WTC11 (cell line): ENCODE data around the gene SELENON. TPM values are rescaled to one million over a fixed set of nuclear protein-coding genes. Genes with fewer than 3 reads are reported as not detected.
A peak's percentile ranks its signal among the peaks of the same experiment; 100 is the strongest.

Source experiments
- ATAC-seq: fragments of 200-7000 bp; cut with Tn5 transposase; 2 replicates; pipeline ENCODE4 v1.10.0; 2021; ENCODE audit warnings: mild to moderate bottlenecking, moderate library complexity
- CTCF ChIA-PET: fragments of 300-600 bp; sonication (Branson Sonifier 250); formaldehyde crosslinking; loops from one replicate; lab custom pipeline; 2021; ENCODE audit warnings: antibody characterized with exemption; lab: Charles Lee
- POLR2A ChIA-PET: fragments of 350-600 bp; sonication (Branson Sonifier 250); formaldehyde crosslinking; loops from one replicate; lab custom pipeline; 2021; ENCODE audit warnings: antibody characterized with exemption; lab: Charles Lee
- DNase-seq: peaks from one replicate; pipeline ENCODE4 v3.0.0; 2021; ENCODE audit warnings: low spot score
- H3K27ac Mint-ChIP-seq: 2 replicates; pipeline ENCODE4 v1.8.0; 2021; ENCODE audit warnings: mixed read lengths
- H3K27me3 Mint-ChIP-seq: 2 replicates; pipeline ENCODE4 v1.8.0; 2021; ENCODE audit warnings: low read depth, mild to moderate bottlenecking, moderate library complexity, mixed read lengths
- H3K36me3 Mint-ChIP-seq: 2 replicates; pipeline ENCODE4 v1.8.0; 2021; ENCODE audit warnings: mixed read lengths
- H3K4me1 Mint-ChIP-seq: 2 replicates; pipeline ENCODE4 v1.8.0; 2022; ENCODE audit warnings: mixed read lengths
- H3K4me3 Mint-ChIP-seq: 2 replicates; pipeline ENCODE4 v1.8.0; 2021; ENCODE audit warnings: mild to moderate bottlenecking, moderate library complexity, mixed read lengths
- H3K9me3 Mint-ChIP-seq: 2 replicates; pipeline ENCODE4 v1.8.0; 2021; ENCODE audit warnings: mixed read lengths
- ARID4B ChIP-seq: sonication (generic); formaldehyde crosslinking; IDR thresholded peaks from 2 replicates; pipeline ENCODE4 v1.8.0; 2023; ENCODE audit warnings: missing genetic modification reagents, mild to moderate bottlenecking, borderline replicate concordance
- CDX4 ChIP-seq: fragments of 250-450 bp; sonication (Bioruptor Pico); IDR thresholded peaks from 2 replicates; pipeline ENCODE4 v1.9.0; 2021; ENCODE audit warnings: moderate library complexity, mild to moderate bottlenecking, inconsistent platforms, borderline replicate concordance
- ESRRA ChIP-seq: sonication (generic); formaldehyde crosslinking; IDR thresholded peaks from 2 replicates; pipeline ENCODE4 v1.8.1; 2022; ENCODE audit warnings: mild to moderate bottlenecking, missing genetic modification reagents, borderline replicate concordance
- IRF2 ChIP-seq: sonication (generic); formaldehyde crosslinking; IDR thresholded peaks from 2 replicates; pipeline ENCODE4 v1.8.0; 2022; ENCODE audit warnings: low read depth, missing genetic modification reagents, borderline replicate concordance
- JUN ChIP-seq: sonication (generic); formaldehyde crosslinking; IDR thresholded peaks from 2 replicates; pipeline ENCODE4 v1.8.0; 2023; ENCODE audit warnings: mild to moderate bottlenecking, missing genetic modification reagents
- NFE2L1 ChIP-seq: sonication (generic); formaldehyde crosslinking; IDR thresholded peaks from 2 replicates; pipeline ENCODE4 v1.8.1; 2023; ENCODE audit warnings: missing genetic modification reagents
- NFYB ChIP-seq: sonication (generic); formaldehyde crosslinking; conservative IDR thresholded peaks from 2 replicates; pipeline ENCODE4 v1.8.0; 2022; ENCODE audit warnings: low read depth, missing genetic modification reagents
- NR2C2 ChIP-seq: sonication (generic); formaldehyde crosslinking; IDR thresholded peaks from 2 replicates; pipeline ENCODE4 v1.8.0; 2022; ENCODE audit warnings: mild to moderate bottlenecking, missing genetic modification reagents
- OVOL2 ChIP-seq: fragments of 250-450 bp; sonication (Bioruptor Pico); IDR thresholded peaks from 2 replicates; pipeline ENCODE4 v1.9.0; 2021; ENCODE audit warnings: mild to moderate bottlenecking, borderline replicate concordance
- SMAD3 ChIP-seq: sonication (generic); formaldehyde crosslinking; IDR thresholded peaks from 2 replicates; pipeline ENCODE4 v1.8.0; 2022; ENCODE audit warnings: missing genetic modification reagents, mild to moderate bottlenecking, borderline replicate concordance
- SMAD4 ChIP-seq: sonication (generic); formaldehyde crosslinking; IDR thresholded peaks from 2 replicates; pipeline ENCODE4 v1.8.0; 2022; ENCODE audit warnings: mild to moderate bottlenecking, missing genetic modification reagents
- ZNF121 ChIP-seq: sonication (generic); formaldehyde crosslinking; IDR thresholded peaks from 2 replicates; pipeline ENCODE4 v1.8.0; 2023; ENCODE audit warnings: missing genetic modification reagents
- ZNF671 ChIP-seq: fragments of 250-450 bp; sonication (Bioruptor Pico); IDR thresholded peaks from 2 replicates; pipeline ENCODE4 v1.8.0; 2021; ENCODE audit warnings: mild to moderate bottlenecking
- total RNA-seq: library from RNA; stranded (reverse); gene quantifications from 3 replicates; pipeline ENCODE4 v1.2.3, GENCODE V29; 2021
- TF ChIP-seq, protein P1 (sequence below): sonication (generic); formaldehyde crosslinking; IDR thresholded peaks from 2 replicates; pipeline ENCODE4 v1.8.1; 2023; ENCODE audit warnings: mild to moderate bottlenecking, missing genetic modification reagents, moderate library complexity
- TF ChIP-seq, protein P2 (sequence below): sonication (generic); formaldehyde crosslinking; IDR thresholded peaks from 2 replicates; pipeline ENCODE4 v1.8.1; 2022; ENCODE audit warnings: mild to moderate bottlenecking, moderate library complexity, missing genetic modification reagents
- TF ChIP-seq, protein P3 (sequence below): sonication (generic); formaldehyde crosslinking; IDR thresholded peaks from 2 replicates; pipeline ENCODE4 v1.8.0; 2022; ENCODE audit warnings: mild to moderate bottlenecking, missing genetic modification reagents
- TF ChIP-seq, protein P4 (sequence below): fragments of 250-450 bp; sonication (Bioruptor Pico); IDR thresholded peaks from 2 replicates; pipeline ENCODE4 v1.8.0; 2021; ENCODE audit warnings: mild to moderate bottlenecking
- TF ChIP-seq, protein P5 (sequence below): sonication (generic); formaldehyde crosslinking; IDR thresholded peaks from 2 replicates; pipeline ENCODE4 v1.8.1; 2023; ENCODE audit warnings: mild to moderate bottlenecking, moderate library complexity, missing genetic modification reagents
- TF ChIP-seq, protein P6 (sequence below): sonication (generic); formaldehyde crosslinking; IDR thresholded peaks from 2 replicates; pipeline ENCODE4 v1.8.1; 2022; ENCODE audit warnings: low read depth, missing genetic modification reagents, borderline replicate concordance

Gene SELENON
- total RNA-seq, 1 experiment from 2014 or later = 80.2 TPM

GRCh38 chr1:25819491-25820246 lies 19.7 kb downstream of the SELENON start, which contains the start of gene MTFR1L (continued):
- peak; percentile 62; the same call in 1 of the 2 replicates for TF ChIP-seq SMAD3 (CRISPR knock-in tag)
- TF ChIP-seq, protein P1, sequence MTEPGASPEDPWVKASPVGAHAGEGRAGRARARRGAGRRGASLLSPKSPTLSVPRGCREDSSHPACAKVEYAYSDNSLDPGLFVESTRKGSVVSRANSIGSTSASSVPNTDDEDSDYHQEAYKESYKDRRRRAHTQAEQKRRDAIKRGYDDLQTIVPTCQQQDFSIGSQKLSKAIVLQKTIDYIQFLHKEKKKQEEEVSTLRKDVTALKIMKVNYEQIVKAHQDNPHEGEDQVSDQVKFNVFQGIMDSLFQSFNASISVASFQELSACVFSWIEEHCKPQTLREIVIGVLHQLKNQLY (CRISPR knock-in tag) = no peak
- TF ChIP-seq, protein P2, sequence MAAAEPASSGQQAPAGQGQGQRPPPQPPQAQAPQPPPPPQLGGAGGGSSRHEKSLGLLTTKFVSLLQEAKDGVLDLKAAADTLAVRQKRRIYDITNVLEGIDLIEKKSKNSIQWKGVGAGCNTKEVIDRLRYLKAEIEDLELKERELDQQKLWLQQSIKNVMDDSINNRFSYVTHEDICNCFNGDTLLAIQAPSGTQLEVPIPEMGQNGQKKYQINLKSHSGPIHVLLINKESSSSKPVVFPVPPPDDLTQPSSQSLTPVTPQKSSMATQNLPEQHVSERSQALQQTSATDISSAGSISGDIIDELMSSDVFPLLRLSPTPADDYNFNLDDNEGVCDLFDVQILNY (CRISPR knock-in tag) = peak; percentile 64
- peak; percentile 68 for TF ChIP-seq NR2C2
- TF ChIP-seq, protein P3, sequence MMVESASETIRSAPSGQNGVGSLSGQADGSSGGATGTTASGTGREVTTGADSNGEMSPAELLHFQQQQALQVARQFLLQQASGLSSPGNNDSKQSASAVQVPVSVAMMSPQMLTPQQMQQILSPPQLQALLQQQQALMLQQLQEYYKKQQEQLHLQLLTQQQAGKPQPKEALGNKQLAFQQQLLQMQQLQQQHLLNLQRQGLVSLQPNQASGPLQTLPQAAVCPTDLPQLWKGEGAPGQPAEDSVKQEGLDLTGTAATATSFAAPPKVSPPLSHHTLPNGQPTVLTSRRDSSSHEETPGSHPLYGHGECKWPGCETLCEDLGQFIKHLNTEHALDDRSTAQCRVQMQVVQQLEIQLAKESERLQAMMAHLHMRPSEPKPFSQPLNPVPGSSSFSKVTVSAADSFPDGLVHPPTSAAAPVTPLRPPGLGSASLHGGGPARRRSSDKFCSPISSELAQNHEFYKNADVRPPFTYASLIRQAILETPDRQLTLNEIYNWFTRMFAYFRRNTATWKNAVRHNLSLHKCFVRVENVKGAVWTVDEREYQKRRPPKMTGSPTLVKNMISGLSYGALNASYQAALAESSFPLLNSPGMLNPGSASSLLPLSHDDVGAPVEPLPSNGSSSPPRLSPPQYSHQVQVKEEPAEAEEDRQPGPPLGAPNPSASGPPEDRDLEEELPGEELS (CRISPR knock-in tag) = peak; percentile 75; the same call in 1 of the 2 replicates

- H3K27ac Mint-ChIP-seq = peak overlapping the region; percentile 53
- no peaks in the 10 kb centered on the region for H3K9me3 Mint-ChIP-seq
- ATAC-seq (peak; percentile 46), DNase-seq (peak; percentile 47)
- H3K4me3 Mint-ChIP-seq = peak overlapping the region; percentile 98
- H3K4me1 Mint-ChIP-seq = peaks cover 35% of the 10 kb centered on the region
- H3K27me3 Mint-ChIP-seq = peaks cover 10% of the 10 kb centered on the region
- ChIA-PET CTCF (interaction anchor here (0.9 to 5.5 kb wide), 15 partner anchors 10 to 370 kb away, joined by 3 to 26 read pairs (median 4); partner anchors contain the start of genes CATSPER4, CNKSR1 and PAFAH2), POLR2A (interaction anchor here (1.0 to 1.7 kb wide), 5 partner anchors 20 to 203 kb away, joined by 3 to 6 read pairs (median 3); partner anchors contain the start of genes PAQR7 and SELENON)
- 0 out of 2 replicates have a peak, but pooled peaks cover 1% of the 10 kb centered on the region for H3K36me3 Mint-ChIP-seq
- TF ChIP-seq, protein P4, sequence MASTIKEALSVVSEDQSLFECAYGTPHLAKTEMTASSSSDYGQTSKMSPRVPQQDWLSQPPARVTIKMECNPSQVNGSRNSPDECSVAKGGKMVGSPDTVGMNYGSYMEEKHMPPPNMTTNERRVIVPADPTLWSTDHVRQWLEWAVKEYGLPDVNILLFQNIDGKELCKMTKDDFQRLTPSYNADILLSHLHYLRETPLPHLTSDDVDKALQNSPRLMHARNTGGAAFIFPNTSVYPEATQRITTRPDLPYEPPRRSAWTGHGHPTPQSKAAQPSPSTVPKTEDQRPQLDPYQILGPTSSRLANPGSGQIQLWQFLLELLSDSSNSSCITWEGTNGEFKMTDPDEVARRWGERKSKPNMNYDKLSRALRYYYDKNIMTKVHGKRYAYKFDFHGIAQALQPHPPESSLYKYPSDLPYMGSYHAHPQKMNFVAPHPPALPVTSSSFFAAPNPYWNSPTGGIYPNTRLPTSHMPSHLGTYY (CRISPR knock-in tag) = no peak
- no peak for TF ChIP-seq NFYB
- TF ChIP-seq ZNF121 (CRISPR knock-in tag) = no peak
- TF ChIP-seq ESRRA (CRISPR knock-in tag) = 0 out of 2 replicates have a peak, but pooled peaks have one; percentile 63
- TF ChIP-seq, protein P5, sequence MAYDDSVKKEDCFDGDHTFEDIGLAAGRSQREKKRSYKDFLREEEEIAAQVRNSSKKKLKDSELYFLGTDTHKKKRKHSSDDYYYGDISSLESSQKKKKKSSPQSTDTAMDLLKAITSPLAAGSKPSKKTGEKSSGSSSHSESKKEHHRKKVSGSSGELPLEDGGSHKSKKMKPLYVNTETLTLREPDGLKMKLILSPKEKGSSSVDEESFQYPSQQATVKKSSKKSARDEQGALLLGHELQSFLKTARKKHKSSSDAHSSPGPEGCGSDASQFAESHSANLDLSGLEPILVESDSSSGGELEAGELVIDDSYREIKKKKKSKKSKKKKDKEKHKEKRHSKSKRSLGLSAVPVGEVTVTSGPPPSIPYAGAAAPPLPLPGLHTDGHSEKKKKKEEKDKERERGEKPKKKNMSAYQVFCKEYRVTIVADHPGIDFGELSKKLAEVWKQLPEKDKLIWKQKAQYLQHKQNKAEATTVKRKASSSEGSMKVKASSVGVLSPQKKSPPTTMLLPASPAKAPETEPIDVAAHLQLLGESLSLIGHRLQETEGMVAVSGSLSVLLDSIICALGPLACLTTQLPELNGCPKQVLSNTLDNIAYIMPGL (CRISPR knock-in tag) = no peak; the same call in 1 of the 2 replicates
- no peak for TF ChIP-seq OVOL2
- no peak for TF ChIP-seq CDX4
- TF ChIP-seq ZNF671 (CRISPR knock-in tag) = no peak
- TF ChIP-seq, protein P6, sequence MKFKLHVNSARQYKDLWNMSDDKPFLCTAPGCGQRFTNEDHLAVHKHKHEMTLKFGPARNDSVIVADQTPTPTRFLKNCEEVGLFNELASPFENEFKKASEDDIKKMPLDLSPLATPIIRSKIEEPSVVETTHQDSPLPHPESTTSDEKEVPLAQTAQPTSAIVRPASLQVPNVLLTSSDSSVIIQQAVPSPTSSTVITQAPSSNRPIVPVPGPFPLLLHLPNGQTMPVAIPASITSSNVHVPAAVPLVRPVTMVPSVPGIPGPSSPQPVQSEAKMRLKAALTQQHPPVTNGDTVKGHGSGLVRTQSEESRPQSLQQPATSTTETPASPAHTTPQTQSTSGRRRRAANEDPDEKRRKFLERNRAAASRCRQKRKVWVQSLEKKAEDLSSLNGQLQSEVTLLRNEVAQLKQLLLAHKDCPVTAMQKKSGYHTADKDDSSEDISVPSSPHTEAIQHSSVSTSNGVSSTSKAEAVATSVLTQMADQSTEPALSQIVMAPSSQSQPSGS (CRISPR knock-in tag) = no peak
- peak; percentile 74 for TF ChIP-seq JUN
- TF ChIP-seq NFE2L1 (CRISPR knock-in tag) = no peak
- 0 out of 2 replicates have a peak, but pooled peaks have one; percentile 26 for TF ChIP-seq SMAD4
- peak; percentile 91; the same call in 1 of the 2 replicates for TF ChIP-seq ARID4B (CRISPR knock-in tag)
- no peak for TF ChIP-seq IRF2 (CRISPR knock-in tag)
Observed at GRCh38 chr1:25820247-25821111, 20.5 kb downstream of the SELENON start.
